GM19239 (cell line): Measurements from ENCODE around the gene CLTA.
"Not testable (repeated sequence)": the region's sequence is repeated elsewhere in the genome, so short reads cannot be mapped to it uniquely, and the experiment has no call there.

Source experiments
- DNase-seq: peaks from one replicate; pipeline ENCODE4 v3.0.0; 2011; ENCODE audit warnings: low spot score; ENCODE audit not compliant: insufficient read length
- FAIRE-seq: peaks from 2 replicates; lab custom pipeline; 2011; peaks lifted over from hg19 to GRCh38; lab: Jason Lieb, UNC

CLTA gene

GRCh38 chr9:36156116-36156515, 34.6 kb upstream of the CLTA start:
- no peak for DNase-seq
- no peak for FAIRE-seq

- no peak for DNase-seq
- no peak for FAIRE-seq
These were observed 32.6 kb upstream of the CLTA start for GRCh38 chr9:36158122-36158521.

- FAIRE-seq (no peak), DNase-seq (no peak)
These were observed 31.8 kb upstream of the CLTA start for GRCh38 chr9:36158917-36159316.

DNA sequence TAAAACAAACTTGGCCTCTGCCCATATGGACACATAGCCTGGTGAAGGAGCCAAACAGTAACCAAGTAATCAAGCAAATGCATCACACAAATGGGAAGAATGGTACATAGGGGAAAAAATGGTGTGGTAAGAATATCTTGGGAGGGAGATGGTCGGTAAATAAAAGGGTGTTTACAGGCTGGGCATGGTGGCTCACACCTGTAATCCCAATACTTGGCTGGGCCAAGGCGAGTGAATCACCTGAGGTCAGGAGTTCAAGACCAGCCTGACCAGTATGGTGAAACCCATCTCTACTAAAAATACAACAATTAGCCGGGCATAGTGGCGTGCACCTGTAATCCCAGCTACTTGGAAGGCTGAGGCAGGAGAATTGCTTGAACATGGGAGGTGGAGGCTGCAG, 31.2 kb upstream of the CLTA start:
- not testable (repeated sequence) for DNase-seq, FAIRE-seq

DNA sequence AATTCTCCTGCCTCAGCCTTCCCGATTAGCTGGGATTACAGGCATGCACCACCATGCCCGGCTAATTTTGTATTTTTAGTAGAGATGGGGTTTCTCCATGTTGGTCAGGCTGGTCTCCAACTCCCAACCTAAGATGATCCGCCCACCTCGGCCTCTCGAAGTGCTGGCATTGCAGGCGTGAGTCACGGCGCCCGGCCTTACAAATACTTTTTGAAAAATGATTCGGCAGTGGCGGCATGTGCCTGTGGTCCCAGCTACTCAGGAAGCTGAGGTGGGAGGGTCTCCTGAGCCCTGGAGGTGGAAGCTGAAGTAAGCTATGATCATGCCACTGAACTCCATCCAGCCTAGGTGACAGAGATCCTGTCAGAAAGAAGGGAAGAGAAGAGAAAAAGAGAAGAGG, 30.6 kb upstream of the CLTA start:
- not testable (repeated sequence) for DNase-seq, FAIRE-seq

DNA sequence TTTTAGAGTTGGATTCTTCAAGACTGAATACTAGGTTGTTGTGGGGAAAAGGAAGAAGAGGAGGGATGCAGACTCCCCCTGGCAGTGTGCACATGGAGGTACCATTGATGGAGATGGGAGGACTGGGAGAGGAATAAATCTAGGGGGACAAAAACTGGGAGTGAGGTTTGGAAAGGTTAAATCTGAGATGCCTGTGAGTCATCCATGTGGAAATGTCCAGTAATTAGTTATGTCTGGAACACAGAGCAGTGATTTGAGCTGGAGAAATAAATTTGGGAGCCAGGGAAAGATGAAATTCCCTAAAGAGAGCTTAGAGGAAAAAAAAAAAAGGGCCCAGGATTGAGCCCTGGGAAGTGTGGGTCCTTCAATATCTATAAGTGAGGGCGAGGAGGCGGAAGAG, 29.5 kb upstream of the CLTA start:
- FAIRE-seq (no peak), DNase-seq (no peak)

DNA sequence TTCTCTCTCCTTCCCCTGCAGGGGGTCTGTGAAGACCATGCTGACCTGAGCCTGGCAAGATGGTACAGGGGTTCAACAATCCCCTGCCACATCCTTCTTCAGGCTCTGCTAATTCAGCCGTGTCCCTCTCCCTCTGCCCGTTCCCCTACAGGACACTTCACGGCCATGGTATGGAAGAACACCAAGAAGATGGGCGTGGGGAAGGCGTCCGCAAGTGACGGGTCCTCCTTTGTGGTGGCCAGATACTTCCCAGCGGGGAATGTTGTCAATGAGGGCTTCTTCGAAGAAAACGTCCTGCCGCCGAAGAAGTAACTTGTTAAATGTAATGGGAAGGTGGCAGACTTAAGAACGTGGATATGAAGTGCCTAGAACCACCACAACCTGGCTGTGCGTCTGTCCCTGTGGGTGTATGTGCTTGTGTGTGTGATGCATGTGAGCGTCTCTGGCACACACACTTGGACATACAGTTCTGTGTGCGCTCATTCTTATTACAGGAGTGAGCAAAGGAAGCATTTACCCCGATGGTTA, 28.4 kb upstream of the CLTA start:
- FAIRE-seq: no peak
- no peak for DNase-seq

- no peak for DNase-seq
- FAIRE-seq: no peak
These were observed 27.5 kb upstream of the CLTA start for GRCh38 chr9:36163049-36163785.

- DNase-seq (no peak), FAIRE-seq (no peak)
These were observed 26.9 kb upstream of the CLTA start for GRCh38 chr9:36163786-36164170.

DNA sequence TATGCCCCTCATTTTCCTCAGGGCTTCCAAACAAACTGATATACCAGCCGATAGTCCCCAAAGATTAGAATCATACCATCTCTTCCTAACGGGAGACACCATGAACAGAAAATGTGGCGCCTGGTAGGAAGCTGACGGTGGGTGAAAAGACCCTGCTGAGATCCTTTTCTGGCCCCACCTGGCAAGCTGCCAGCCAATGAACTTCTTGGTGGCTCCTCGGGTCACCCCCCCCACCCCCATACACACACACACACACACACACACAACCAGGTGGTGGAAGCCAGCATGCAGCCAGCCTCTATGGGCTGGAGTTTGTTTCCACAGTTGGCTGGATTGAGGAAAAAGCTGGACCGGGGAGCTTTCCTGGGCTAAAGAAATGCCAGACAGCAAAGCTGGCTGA, 26.3 kb upstream of the CLTA start:
- no peak for FAIRE-seq
- no peak for DNase-seq

DNA sequence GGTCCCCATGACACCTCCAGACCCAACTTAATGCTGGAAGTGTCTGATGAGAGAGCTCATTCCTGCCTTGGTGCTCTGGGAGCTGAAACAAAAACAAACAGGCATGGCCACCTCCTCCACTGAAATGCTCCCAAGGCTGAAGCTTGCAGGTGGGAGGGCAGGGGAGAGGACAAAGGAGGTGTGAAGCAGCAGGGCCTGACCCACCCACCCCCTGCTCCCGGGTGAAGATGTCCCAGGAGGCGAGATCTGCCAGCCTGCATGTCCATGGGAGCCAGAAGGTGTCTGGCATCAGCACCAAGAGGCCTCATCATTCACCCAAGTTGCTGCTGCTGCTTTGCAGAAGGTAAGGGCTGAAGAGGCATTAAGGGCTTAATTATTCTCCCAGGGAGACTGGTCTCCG, 25.7 kb upstream of the CLTA start:
- no peak for FAIRE-seq
- DNase-seq: no peak

DNA sequence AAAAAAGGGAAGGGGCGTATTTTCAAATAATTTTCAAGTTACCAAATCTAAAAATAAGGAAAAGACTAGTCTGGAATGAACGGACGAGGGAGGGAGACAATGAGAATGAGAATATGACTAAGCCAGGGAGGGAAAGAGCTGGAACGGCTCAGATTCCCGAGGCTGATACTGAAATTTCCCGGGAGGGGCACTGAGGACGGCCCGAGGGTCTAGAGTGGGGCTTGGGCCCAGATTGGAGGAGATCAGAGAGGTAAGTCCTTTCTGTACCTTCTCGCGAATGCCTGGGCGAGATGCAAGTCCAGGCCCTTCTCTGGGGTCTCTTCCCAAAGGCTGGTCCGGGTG, 24.9 kb upstream of the CLTA start:
- DNase-seq: no peak
- FAIRE-seq: no peak

- DNase-seq (peak; percentile 82), FAIRE-seq (peak; percentile 64)
These were observed 24.4 kb upstream of the CLTA start for GRCh38 chr9:36166168-36166927.

- FAIRE-seq: no peak
- no peak for DNase-seq
These were observed 21.6 kb upstream of the CLTA start, which contains the start of gene CCIN for GRCh38 chr9:36169166-36169565. CCIN (plus strand) TSS chr9:36169388; CDS start chr9:36169503, 115 bp downstream.

DNA sequence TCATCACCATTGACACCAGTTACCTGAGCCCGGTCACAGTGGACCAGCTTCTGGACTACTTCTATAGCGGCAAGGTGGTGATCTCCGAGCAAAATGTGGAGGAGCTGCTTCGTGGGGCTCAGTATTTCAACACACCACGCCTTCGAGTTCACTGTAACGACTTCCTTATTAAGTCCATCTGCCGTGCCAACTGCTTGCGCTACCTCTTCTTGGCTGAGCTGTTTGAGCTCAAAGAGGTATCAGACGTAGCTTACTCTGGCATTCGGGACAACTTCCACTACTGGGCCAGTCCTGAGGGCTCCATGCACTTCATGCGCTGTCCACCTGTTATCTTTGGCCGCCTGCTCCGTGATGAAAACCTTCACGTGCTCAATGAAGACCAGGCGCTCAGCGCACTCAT, 21.0 kb upstream of the CLTA start:
- FAIRE-seq: no peak

DNA sequence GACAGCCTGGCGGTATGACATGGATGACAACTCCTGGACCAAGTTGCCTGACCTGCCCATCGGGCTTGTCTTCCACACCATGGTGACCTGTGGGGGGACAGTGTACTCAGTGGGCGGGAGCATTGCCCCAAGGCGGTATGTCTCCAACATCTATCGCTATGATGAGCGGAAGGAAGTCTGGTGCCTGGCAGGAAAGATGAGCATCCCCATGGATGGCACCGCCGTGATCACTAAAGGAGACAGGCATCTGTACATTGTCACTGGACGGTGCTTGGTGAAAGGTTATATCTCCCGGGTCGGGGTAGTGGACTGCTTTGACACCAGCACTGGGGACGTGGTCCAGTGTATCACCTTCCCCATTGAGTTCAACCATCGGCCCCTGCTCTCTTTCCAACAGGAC, 20.2 kb upstream of the CLTA start:
- no peak for DNase-seq
- FAIRE-seq: no peak

More for the DNA sequence above, 21.0 kb upstream of the CLTA start:
- no peak for DNase-seq

- DNase-seq: no peak
- no peak for FAIRE-seq
These were observed 16.9 kb upstream of the CLTA start for GRCh38 chr9:36173861-36174260.

DNA sequence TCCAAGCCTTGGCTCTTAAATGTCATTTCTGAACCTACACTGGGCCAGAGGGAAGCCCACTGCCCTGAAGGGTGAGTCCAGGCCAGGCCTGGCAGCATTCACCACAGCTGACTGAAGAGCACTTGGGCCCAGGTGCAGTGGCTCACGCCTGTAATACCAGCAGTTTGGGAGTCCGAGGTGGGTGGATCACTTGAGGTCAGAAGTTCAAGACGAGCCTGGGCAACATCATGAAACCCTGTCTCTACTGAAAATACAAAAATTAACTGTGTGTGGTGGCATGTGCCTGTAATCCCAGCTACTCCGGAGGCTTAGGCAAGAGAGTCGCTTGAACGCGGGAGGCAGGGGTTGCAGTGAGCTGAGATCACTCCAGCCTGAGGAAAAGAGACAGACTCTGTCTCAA, 16.4 kb upstream of the CLTA start:
- no peak for DNase-seq
- no peak for FAIRE-seq

- DNase-seq (no peak), FAIRE-seq (no peak)
These were observed 16.0 kb upstream of the CLTA start for GRCh38 chr9:36174731-36175130.

DNA sequence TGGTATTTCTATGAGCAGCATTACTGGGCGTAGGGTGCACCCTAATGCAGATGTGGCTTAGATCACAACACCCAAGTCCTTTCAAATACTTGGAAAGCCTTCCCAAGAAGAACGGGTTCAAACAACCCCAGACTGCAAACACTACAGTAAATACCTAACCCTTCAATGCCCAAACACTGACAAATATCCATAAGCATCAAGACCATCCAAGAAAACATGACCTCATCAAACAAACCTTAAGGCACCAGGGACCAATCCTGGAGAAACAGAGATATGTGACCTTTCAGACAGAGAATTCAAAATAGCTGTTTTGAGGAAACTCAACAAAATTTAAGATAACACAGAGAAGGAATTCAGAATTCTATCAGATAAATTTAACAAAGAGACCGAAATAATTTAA, 15.5 kb upstream of the CLTA start:
- FAIRE-seq, DNase-seq: not testable (repeated sequence)

DNA sequence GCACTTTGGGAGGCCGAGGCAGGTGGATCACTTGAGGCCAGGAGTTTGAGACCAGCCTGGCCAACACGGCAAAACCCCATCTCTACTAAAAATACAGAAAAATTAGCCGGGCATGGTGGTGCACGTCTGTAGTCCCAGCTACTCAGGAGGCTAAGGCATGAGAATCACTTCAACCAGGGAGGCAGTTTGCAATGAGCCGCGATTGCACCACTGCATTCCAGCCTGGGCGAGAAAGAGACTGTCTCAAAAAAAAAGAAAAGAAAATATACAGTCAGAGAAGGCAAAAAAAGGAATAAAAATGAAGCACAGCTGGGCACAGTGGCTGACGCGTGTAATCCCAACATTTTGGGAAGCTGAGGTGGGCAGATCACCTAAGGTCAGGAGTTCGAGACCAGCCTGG, 14.2 kb upstream of the CLTA start:
- not testable (repeated sequence) for FAIRE-seq, DNase-seq
